IMR-90 (cell line): Measurements from ENCODE around the gene KNCN. TPM values are rescaled to one million over a fixed set of nuclear protein-coding genes. Genes with fewer than 3 reads are reported as not detected.

ENCODE experiments used
- ATAC-seq: fragments of 200-7000 bp; cut with Tn5 transposase; 2 replicates; pipeline ENCODE4 v1.9.1; 2020; ENCODE audit warnings: low read depth, mild to moderate bottlenecking, moderate library complexity
- BruUV-seq: library from RNA; stranded (reverse); fragments of 400-500 nt; replicated peaks from 2 replicates; lab custom pipeline; 2021; lab: Mats Ljungman, UMichigan
- CTCF ChIA-PET: fragments of 300-600 bp; formaldehyde crosslinking; extraction: SDS; loops from one replicate; lab custom pipeline; 2021; ENCODE audit warnings: antibody characterized with exemption; lab: Yijun Ruan, JAX
- POLR2A ChIA-PET: fragments of 300-600 bp; sonication (Branson Sonifier 250); formaldehyde crosslinking; loops from one replicate; lab custom pipeline; 2022; ENCODE audit warnings: antibody characterized with exemption; ENCODE audit not compliant: unreplicated experiment; lab: Charles Lee
- DNase-seq: peaks from one replicate; pipeline ENCODE4 v3.0.0; 2013
- H2AFZ ChIP-seq: replicated peaks from 2 replicates; pipeline ENCODE3; 2013; ENCODE audit warnings: low read length, mild to moderate bottlenecking; ENCODE audit not compliant: poor library complexity
- H2AK5ac ChIP-seq: 2 replicates; pipeline ENCODE4 v1.6.1; 2013; ENCODE audit warnings: low read depth, low read length, inconsistent platforms
- H2AK9ac ChIP-seq: replicated peaks from 2 replicates; pipeline ENCODE3; 2013; ENCODE audit warnings: mild to moderate bottlenecking, low read depth, low read length, moderate library complexity; ENCODE audit not compliant: poor library complexity
- H2BK120ac ChIP-seq: 2 replicates; pipeline ENCODE4 v1.6.1; 2013; ENCODE audit warnings: low read depth, low read length, inconsistent platforms
- H2BK15ac ChIP-seq: 3 replicates; pipeline ENCODE4 v1.6.1; 2013; ENCODE audit warnings: low read depth, low read length, inconsistent platforms
- H2BK20ac ChIP-seq: 2 replicates; pipeline ENCODE4 v1.6.1; 2013; ENCODE audit warnings: low read depth, mild to moderate bottlenecking, inconsistent platforms, low read length, moderate library complexity
- H2BK5ac ChIP-seq: 2 replicates; pipeline ENCODE4 v1.6.1; 2013; ENCODE audit warnings: mild to moderate bottlenecking, low read depth, low read length, inconsistent platforms; ENCODE audit not compliant: poor library complexity, severe bottlenecking
- H3K14ac ChIP-seq: replicated peaks from 2 replicates; pipeline ENCODE4 v1.6.1; 2013; ENCODE audit warnings: low read depth, low read length, inconsistent platforms
- H3K18ac ChIP-seq: 2 replicates; pipeline ENCODE4 v1.6.1; 2013; ENCODE audit warnings: low read depth, low read length, control low read depth
- H3K23ac ChIP-seq: 2 replicates; pipeline ENCODE4 v1.6.1; 2013; ENCODE audit warnings: low read depth, low read length, inconsistent platforms
- H3K27ac ChIP-seq: 2 replicates; pipeline ENCODE4 v1.5.1; 2013; ENCODE audit warnings: mild to moderate bottlenecking, control low read depth, low read length; ENCODE audit not compliant: insufficient read depth
- H3K27me3 ChIP-seq: 2 replicates; pipeline ENCODE4 v1.6.1; 2013; ENCODE audit warnings: low read length; ENCODE audit not compliant: control insufficient read depth, insufficient read depth
- H3K36me3 ChIP-seq: 2 replicates; pipeline ENCODE4 v1.6.1; 2013; ENCODE audit warnings: low read length, mixed read lengths; ENCODE audit not compliant: control insufficient read depth, insufficient read depth
- H3K4ac ChIP-seq: 2 replicates; pipeline ENCODE4 v1.6.1; 2013; ENCODE audit warnings: low read depth, low read length, inconsistent platforms
- H3K4me1 ChIP-seq: 2 replicates; pipeline ENCODE4 v1.6.1; 2013; ENCODE audit warnings: low read length, mixed read lengths; ENCODE audit not compliant: control insufficient read depth, insufficient read depth
- H3K4me2 ChIP-seq: 2 replicates; pipeline ENCODE4 v1.6.1; 2013; ENCODE audit warnings: low read depth, mild to moderate bottlenecking, control low read depth, low read length, moderate library complexity
- H3K4me3 ChIP-seq: 2 replicates; pipeline ENCODE4 v1.5.1; 2013; ENCODE audit warnings: low read depth, mild to moderate bottlenecking, control low read depth, low read length, moderate library complexity; ENCODE audit not compliant: insufficient read depth
- H3K56ac ChIP-seq: 2 replicates; pipeline ENCODE4 v1.6.1; 2013; ENCODE audit warnings: low read length, inconsistent platforms; ENCODE audit not compliant: insufficient read depth; ENCODE audit errors: extremely low read depth
- H3K79me1 ChIP-seq, 2 experiments: 2 replicates each; pipeline ENCODE4 v1.6.1; 2013; ENCODE audit warnings: low read length in 2 of 2, inconsistent platforms in 1 of 2, low read depth in 1 of 2
- H3K9ac ChIP-seq: 2 replicates; pipeline ENCODE4 v1.6.1; 2013; ENCODE audit warnings: low read depth, low read length, control low read depth
- H3K9me1 ChIP-seq: 2 replicates; pipeline ENCODE4 v1.6.1; 2013; ENCODE audit warnings: low read length, inconsistent platforms; ENCODE audit not compliant: insufficient read depth
- H3K9me3 ChIP-seq: 2 replicates; pipeline ENCODE4 v1.6.1; 2013; ENCODE audit warnings: low read length; ENCODE audit not compliant: control insufficient read depth, insufficient read depth
- H4K20me1 ChIP-seq: 2 replicates; pipeline ENCODE4 v1.6.1; 2013; ENCODE audit warnings: low read length, inconsistent platforms; ENCODE audit not compliant: insufficient read depth
- H4K5ac ChIP-seq: 2 replicates; pipeline ENCODE4 v1.6.1; 2013; ENCODE audit warnings: mild to moderate bottlenecking, low read depth, low read length, control low read depth
- H4K8ac ChIP-seq, 2 experiments: 2 replicates each; pipeline ENCODE4 v1.6.1; 2013; ENCODE audit warnings: low read depth in 2 of 2, low read length in 2 of 2, control low read depth in 1 of 2, inconsistent platforms in 1 of 2
- H4K91ac ChIP-seq: 2 replicates; pipeline ENCODE4 v1.6.1; 2013; ENCODE audit warnings: low read depth, low read length, inconsistent platforms; ENCODE audit not compliant: insufficient read depth
- BHLHE40 ChIP-seq: fragments of 150-350 bp; IDR thresholded peaks from 2 replicates; pipeline ENCODE4 v1.6.1; 2016; ENCODE audit warnings: mild to moderate bottlenecking, low read depth, low read length
- CEBPB ChIP-seq: IDR thresholded peaks from 2 replicates; pipeline ENCODE4 v1.6.1; 2012; ENCODE audit warnings: low read depth, low read length, improper control_type of control experiment
- CHD1 ChIP-seq: IDR thresholded peaks from 2 replicates; pipeline ENCODE4 v1.6.1; 2012; ENCODE audit warnings: low read depth, low read length, improper control_type of control experiment
- FOS ChIP-seq: fragments of 150-350 bp; IDR thresholded peaks from 2 replicates; pipeline ENCODE4 v1.6.1; 2016; ENCODE audit warnings: low read depth, low read length
- MAFK ChIP-seq: IDR thresholded peaks from 2 replicates; pipeline ENCODE4 v1.6.1; 2012; ENCODE audit warnings: low read depth, low read length, improper control_type of control experiment
- MAZ ChIP-seq: IDR thresholded peaks from 2 replicates; pipeline ENCODE4 v1.6.1; 2012; ENCODE audit warnings: low read depth, mild to moderate bottlenecking, low read length, improper control_type of control experiment, moderate library complexity, borderline replicate concordance
- MXI1 ChIP-seq: IDR thresholded peaks from 2 replicates; pipeline ENCODE4 v1.6.1; 2012; ENCODE audit warnings: low read depth, mild to moderate bottlenecking, low read length, moderate library complexity, borderline replicate concordance
- NFE2L2 ChIP-seq: fragments of 150-350 bp; IDR thresholded peaks from 2 replicates; pipeline ENCODE4 v1.6.1; 2016; ENCODE audit warnings: low read depth, mild to moderate bottlenecking, low read length
- POLR2A ChIP-seq: IDR thresholded peaks from 2 replicates; pipeline ENCODE4 v1.6.1; 2012; ENCODE audit warnings: mild to moderate bottlenecking, low read depth, low read length
- RCOR1 ChIP-seq: IDR thresholded peaks from 2 replicates; pipeline ENCODE4 v1.6.1; 2012; ENCODE audit warnings: mild to moderate bottlenecking, low read length, improper control_type of control experiment; ENCODE audit not compliant: insufficient replicate concordance
- RFX5 ChIP-seq: IDR thresholded peaks from 2 replicates; pipeline ENCODE4 v1.8.0; 2012; ENCODE audit warnings: low read depth, mild to moderate bottlenecking, low read length, moderate library complexity
- WGBS, 2 experiments: methylation state at CpG; one replicate each; pipeline versions ENCODE4 v1.1.5 to v1.1.7; 2013; ENCODE audit warnings: missing lambda C conversion rate in 2 of 2; ENCODE audit not compliant: insufficient read length in 1 of 2; ENCODE audit errors: extremely low coverage in 2 of 2; 5-methylcytosine and 5-hydroxymethylcytosine counted together
- dilution Hi-C: fragments of 300-500 bp; cut with HindIII; formaldehyde crosslinking; loops from one replicate; pipeline ENCODE4 v1.14.3; 2018; ENCODE audit warnings: low sequenced_read_pairs; ENCODE audit not compliant: unreplicated experiment
- in situ Hi-C: fragments of 300-500 bp; cut with MboI; formaldehyde crosslinking; loops from 3 replicates; pipeline ENCODE4 v1.14.3; 2019; ENCODE audit warnings: low sequenced_read_pairs, inconsistent platforms, mixed read lengths
- intact Hi-C: fragments of 100-400 bp; cut with micrococcal nuclease; formaldehyde crosslinking; loops from 2 replicates; pipeline ENCODE4 v1.10.0; 2022
- polyA plus RNA-seq, 3 experiments: library from polyadenylated mRNA; depleted of rRNA; stranded (reverse); fragments of >200 nt; gene quantifications; 2 replicates each; pipeline ENCODE4 v1.2.3, GENCODE V29; 2012; ENCODE audit warnings: low replicate concordance in 1 of 3
- total RNA-seq: library from RNA; depleted of rRNA; stranded (reverse); fragments of >200 nt; gene quantifications from 2 replicates; pipeline ENCODE4 v1.2.3, GENCODE V29; 2012
- TF ChIP-seq, protein P1 (sequence below): fragments of 150-350 bp; IDR thresholded peaks from 2 replicates; pipeline ENCODE4 v1.6.1; 2016; ENCODE audit warnings: low read depth, mild to moderate bottlenecking, low read length, moderate library complexity, borderline replicate concordance
- TF ChIP-seq, protein P2 (sequence below): fragments of 150-350 bp; IDR thresholded peaks from 2 replicates; pipeline ENCODE4 v1.6.1; 2017; ENCODE audit warnings: mild to moderate bottlenecking, antibody characterized with exemption, low read length, low read depth

The KNCN gene
- total and polyA plus RNA-seq, 2 of the 4 experiments (the other 2 are of a cell fraction) = not detected

DNA sequence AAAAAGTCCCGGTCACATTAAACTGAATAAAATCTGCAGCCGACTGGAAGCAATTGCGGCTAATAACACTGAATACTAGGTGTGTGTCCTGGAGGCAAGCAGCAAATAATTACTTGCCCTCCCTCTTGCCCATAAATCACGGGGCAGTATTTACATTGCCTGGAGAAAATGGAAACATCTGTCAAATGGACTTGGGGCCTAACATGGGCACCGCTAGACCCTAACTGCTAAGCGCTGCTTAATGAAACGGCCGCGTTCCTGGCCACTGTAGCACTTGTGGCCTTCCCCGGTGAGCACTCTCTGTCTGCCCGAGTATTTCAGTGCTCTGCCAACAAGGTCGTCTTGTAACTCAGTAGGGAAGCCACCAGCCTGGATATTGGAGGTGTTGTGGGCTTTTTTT lies 23.9 kb upstream of the KNCN start:
- H4K91ac ChIP-seq = no peak overlapping the region
- no TSS peak for BruUV-seq

More for the DNA sequence above, 23.9 kb upstream of the KNCN start:
- POLR2A ChIA-PET = no interaction called here
- intact Hi-C loops (no loop called here), in situ Hi-C loops (no loop called here), dilution Hi-C loops (no loop called here)
- Histone ChIP-seq H3K27ac (no peak overlapping the region), H3K79me1 (peaks cover 0 to under 1% of the 10 kb centered on the region in 2 experiments; a peak in 1 of 4 replicates), H2AFZ (no peak overlapping the region), H3K4ac (no peak overlapping the region), H4K5ac (no peak overlapping the region), H3K9ac (no peak overlapping the region), H3K18ac (no peak overlapping the region), H3K9me3 (no peaks in the 10 kb centered on the region), H3K14ac (no peak overlapping the region), H3K56ac (no peak overlapping the region), H3K4me1 (no peaks in the 10 kb centered on the region; the same call in 1 of the 2 replicates), H2BK15ac (no peak overlapping the region), H3K23ac (no peak overlapping the region), H2AK5ac (no peak overlapping the region), H2AK9ac (no peak overlapping the region), H4K20me1 (no peaks in the 10 kb centered on the region; the same call in 1 of the 2 replicates), H3K9me1 (peaks cover 8% of the 10 kb centered on the region), H3K4me2 (no peak overlapping the region), H2BK5ac (no peak overlapping the region), H3K36me3 (peaks cover 32% of the 10 kb centered on the region), H4K8ac (no peak overlapping the region), H3K27me3 (no peaks in the 10 kb centered on the region), H3K4me3 (no peak overlapping the region), H2BK120ac (no peak overlapping the region), H2BK20ac (no peak overlapping the region)
- WGBS, 2 experiments = 78% methylated on average over 5 of the region's 12 CpGs; no CpG with 5 or more reads in 1 of the 2 experiments
- no peak for TF ChIP-seq MXI1
- no peak for TF ChIP-seq CHD1
- no peak for TF ChIP-seq RFX5
- no peak for TF ChIP-seq MAZ
- no peak for TF ChIP-seq POLR2A
- no peak for TF ChIP-seq CEBPB
- TF ChIP-seq RCOR1 = no peak
- no peak for TF ChIP-seq MAFK
- TF ChIP-seq, protein P1, sequence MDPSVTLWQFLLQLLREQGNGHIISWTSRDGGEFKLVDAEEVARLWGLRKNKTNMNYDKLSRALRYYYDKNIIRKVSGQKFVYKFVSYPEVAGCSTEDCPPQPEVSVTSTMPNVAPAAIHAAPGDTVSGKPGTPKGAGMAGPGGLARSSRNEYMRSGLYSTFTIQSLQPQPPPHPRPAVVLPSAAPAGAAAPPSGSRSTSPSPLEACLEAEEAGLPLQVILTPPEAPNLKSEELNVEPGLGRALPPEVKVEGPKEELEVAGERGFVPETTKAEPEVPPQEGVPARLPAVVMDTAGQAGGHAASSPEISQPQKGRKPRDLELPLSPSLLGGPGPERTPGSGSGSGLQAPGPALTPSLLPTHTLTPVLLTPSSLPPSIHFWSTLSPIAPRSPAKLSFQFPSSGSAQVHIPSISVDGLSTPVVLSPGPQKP = no peak
- TF ChIP-seq, protein P2, sequence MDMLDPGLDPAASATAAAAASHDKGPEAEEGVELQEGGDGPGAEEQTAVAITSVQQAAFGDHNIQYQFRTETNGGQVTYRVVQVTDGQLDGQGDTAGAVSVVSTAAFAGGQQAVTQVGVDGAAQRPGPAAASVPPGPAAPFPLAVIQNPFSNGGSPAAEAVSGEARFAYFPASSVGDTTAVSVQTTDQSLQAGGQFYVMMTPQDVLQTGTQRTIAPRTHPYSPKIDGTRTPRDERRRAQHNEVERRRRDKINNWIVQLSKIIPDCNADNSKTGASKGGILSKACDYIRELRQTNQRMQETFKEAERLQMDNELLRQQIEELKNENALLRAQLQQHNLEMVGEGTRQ = no peak
- no peak for TF ChIP-seq BHLHE40
- TF ChIP-seq NFE2L2 = no peak
- TF ChIP-seq FOS = no peak
- DNase-seq (no peak), ATAC-seq (no peak)
- CTCF ChIA-PET = interaction anchor here (0.8 kb wide), 1 partner anchor 150 kb away, joined by 3 read pairs; no protein-coding TSS in a partner anchor
